CD4-positive, alpha-beta T cell treated with Interferon alpha-2 for 1 hour (primary cell): Measurements from ENCODE around the gene TMEM174.
A peak's percentile ranks its signal among the peaks of the same experiment; 100 is the strongest.

ENCODE experiments used
- DNase-seq, 2 donors: peaks; one replicate each; pipeline ENCODE4 v3.0.0-alpha.2; 2020 to 2022

TMEM174 gene

DNA sequence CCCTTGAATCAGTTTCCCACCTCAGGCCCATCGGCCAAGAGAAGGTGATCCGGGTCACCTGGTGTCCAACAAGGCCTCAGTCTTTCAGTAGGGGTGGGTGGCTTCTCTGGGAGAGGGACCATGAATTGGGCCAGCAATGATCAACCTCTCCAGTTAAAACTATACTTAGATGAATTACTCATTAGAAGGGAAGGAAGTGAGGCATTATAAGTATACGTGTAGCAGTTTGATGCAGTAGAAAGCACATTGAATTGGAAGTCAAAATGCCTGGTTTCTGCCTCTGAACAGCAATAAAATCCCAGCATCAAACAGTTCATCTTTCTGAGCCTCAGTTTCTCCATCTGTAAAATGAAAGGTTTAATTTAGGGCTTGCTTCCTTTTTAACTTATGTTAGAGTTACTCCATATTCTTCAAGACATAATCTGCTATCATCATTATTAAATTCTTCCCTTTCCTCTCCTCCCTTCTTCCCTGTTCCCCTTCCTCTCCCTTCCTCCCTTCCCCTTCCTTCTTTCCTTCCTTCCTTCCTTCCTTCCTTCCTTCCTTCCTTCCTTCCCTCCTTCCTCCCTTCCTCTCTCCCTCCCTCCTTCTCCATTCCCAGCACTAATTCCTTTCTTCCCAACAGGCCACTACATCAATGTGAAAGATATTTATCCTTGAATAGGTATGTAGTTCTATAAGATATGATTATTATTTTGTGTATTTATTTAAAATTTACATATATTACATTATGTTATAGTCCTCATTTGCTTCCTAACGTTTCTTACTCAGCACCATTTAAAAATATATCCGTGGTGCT is 18.6 kb upstream of the TMEM174 start:
- DNase-seq, result no peak

DNA sequence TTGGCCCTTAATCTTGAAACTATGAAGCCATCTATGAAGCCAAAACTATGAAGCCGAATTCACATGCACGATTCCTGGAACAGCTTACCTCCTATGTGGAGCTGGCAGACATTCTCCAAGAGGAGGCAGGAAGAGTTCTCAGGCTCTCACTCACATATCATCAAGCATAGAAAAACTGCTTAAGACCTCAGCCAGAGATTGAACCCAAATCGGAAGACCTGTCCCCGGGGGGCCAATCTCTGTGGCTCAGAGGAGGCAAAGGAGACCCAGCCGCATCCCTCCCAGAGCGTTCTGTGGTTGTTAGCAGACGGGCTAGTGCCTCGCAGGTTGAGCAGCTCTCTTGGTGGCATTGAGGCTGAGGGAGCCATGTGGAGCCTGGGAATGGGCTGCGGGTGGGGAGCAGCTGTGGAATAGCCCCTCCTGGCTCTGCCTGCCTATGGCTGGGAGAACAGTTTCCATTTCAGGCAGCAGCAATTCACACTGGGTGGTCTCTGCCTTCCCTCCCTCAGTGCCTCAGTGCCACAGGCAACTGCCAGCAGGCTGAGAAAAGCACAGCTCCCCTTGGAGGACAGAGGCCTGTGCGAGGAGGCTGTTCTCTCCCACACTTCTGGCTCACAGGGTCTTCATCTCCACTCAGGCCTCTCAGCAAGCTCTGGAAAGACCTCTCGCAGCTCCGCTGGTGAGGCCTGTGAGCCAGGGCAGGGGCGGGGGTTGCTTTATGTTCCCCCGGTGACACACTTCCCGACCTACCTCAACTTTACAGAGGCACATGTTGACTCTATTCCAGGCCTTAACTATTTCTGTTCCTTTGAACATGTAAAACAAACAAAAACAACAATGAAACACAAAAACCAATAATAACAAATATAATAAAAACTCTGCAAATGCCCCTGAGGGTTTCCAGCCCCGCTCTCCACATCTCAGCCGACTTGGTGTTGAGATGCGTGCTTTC is 17.4 kb upstream of the TMEM174 start:
- DNase-seq, result no peak

DNA sequence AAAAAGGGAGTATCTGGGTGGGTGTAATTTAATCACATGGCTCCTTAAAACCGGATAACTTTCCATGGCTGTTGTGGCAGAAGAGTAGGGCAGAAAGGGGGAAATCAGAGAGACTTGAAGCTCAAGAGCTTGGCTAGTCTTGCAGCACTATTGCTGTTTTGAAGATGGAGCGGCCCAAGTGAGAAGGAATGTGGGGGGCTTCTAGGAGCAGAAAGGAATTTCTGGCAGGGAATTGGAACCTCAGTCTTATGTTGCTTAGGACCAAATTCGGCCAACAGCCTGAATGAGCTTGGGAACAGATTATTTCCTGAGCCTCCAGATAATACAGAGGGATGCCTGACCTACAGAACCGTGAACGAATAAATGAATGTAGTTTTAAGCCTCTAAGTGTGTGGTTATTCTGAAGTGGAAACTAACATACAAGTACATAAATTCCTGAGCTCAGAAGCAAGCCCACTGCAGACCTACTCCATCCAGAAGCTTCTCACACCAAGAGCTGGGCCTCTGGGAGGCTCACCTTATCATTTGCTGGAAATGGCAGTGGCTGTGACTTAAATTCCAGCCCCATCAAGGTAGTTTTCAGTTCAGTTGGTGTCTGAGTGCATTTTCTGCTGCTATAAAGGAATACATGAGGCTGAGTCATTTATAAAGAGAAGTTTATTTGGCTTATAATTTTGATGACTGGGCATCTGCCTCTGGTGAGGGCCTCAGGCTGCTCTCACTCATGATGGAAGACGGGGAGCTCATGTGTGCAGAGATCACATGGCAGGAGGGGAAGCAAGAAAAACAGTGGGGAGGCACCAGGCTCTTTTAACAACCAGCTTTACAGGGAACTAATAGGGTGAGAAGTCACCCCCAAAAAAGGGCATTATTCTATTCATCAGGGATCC is 15.3 kb upstream of the TMEM174 start:
- no peak for DNase-seq

- DNase-seq, result no peak
These were observed 14.7 kb upstream of the TMEM174 start for GRCh38 chr5:73158313-73158712.

- DNase-seq, result peak in 1 of 2 donors; percentile 47
These were observed 12.7 kb upstream of the TMEM174 start for GRCh38 chr5:73160239-73160671.

DNA sequence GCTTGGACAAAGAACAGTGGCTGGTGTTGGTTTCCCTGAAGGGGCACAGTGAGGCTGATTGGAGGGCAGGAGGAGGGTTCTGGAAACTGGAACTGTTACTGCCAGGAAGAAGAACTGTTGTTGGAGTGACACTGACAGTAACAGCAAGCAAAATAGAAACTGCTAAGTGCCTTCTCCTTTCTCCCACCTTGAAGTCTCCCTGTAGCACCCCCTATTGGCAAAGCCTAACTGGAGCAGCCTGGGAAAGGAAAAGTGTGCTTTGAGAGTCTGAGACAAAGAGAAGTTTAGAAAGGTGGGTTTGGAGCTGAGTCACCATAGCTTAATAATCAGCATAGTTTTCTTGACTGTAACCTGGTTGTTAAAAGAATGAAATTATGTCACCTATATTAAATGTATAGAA is 2.5 kb upstream of the TMEM174 start:
- peak in 1 of 2 donors; percentile 26 for DNase-seq

DNA sequence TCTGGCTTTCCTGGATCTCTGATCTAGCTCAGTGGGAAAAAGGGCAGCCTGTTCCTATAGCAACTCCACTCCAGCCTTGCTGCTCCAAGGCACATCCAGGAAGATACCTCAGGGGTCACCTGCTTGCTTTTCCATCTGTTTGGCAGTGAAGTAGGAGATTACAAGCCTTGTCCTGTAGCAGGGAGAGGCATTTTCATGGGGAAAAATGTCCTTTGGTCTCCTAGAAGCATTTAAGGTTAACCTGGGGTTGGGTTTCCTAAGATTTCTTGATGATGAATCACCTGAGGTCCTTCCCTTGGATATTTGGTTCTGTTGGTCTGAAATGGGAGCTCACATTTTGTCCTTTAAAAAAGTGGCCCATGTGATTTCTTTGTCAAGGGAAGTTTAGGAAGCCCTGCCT is 1.5 kb upstream of the TMEM174 start:
- no peak for DNase-seq

DNA sequence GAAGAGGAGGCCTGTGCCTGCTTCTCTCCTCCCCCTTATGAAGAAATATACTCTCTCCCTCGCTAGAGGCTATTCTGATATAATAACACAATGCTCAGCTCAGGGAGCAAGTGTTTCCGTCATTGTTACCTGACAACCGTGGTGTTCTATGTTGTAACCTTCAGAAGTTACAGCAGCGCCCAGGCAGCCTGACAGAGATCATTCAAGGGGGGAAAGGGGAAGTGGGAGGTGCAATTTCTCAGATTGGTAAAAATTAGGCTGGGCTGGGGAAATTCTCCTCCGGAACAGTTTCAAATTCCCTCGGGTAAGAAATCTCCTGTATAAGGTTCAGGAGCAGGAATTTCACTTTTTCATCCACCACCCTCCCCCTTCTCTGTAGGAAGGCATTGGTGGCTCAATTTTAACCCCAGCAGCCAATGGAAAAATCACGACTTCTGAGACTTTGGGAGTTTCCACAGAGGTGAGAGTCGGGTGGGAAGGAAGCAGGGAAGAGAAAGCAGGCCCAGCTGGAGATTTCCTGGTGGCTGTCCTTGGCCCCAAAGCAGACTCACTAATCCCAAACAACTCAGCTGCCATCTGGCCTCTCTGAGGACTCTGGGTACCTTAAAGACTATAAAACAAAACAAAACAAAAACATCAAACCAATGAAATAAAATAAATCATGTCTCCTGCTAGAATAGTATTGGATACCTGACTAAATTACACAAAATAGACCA is 1.3 kb downstream of the TMEM174 start:
- no peak for DNase-seq

DNA sequence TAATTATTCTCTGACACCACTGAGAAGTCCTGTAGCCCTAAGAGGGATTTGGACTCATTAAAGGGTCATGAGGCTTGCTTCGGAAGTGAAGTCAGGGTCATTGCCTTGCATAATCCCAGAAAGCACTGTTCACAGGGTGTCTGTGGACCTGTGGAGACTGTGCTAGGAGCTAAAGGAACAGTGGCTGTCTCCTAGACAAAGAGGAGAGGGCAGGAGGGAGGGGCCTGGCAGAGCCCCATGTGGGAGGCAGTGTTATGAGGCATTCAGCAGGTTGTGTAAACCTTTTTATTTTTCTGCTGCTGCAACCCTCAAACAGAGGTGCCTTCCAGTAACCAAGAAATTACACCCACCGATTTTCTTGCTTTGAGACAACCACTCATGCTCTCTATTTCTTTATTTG is 3.3 kb downstream of the TMEM174 start:
- DNase-seq, result no peak

DNA sequence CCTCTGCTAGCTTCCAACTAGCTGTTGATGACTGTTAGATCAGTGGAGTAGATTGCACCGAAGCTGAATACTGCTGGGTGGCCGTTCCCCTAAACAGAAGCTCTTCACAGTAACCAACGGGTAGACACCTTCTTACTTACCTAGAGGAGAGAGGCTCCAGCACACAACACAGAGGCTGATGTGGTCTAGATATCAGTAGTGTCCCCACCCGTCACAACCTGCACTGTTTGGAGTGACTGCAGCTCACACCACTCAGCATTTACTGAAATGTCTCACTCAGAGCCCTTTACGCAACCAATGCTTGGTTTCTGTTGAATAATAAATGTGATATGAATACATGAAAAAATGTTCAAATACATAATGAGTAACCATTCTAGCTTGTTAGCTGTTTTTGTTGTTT is 5.3 kb downstream of the TMEM174 start:
- DNase-seq, result no peak

DNA sequence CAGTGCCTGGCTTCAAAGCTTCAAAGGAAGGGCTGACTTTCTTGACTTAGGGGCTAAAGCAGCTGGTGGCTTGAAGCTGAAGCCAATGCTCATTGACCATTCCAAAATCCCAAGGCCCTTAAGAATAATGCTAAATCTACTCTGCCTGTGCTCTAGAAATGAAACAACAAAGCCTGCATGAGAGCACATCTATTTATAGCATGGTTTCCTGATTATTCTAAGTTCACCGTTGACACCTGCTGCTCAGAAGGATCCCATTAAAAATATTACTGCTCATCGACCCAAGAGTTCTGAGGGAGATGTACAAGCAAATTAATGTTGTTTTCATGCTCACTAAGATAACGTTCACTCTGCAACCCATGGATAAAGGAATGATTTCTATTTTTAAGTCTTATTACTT is 6.7 kb downstream of the TMEM174 start:
- DNase-seq, result no peak

- DNase-seq, result no peak
These were observed 7.6 kb downstream of the TMEM174 start for GRCh38 chr5:73180566-73180965.

DNA sequence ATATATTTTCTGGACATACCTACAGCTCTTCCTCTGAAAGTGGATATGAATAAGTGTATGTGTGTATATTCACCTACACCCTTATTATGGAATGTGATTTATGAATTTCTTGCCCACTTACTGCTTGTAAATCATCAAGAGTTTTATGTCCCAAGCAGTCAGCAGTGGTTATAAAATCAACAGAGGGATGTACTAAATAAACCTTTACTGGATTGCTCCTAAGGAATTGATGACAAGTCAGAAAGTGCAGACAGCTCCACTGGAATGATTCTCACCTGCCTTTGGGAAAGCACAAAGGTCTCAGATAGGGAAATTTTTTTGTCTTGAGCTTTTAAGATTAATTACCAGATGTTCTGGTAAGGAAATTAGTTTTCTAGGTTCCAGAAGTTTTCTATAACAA is 9.3 kb downstream of the TMEM174 start:
- no peak for DNase-seq

DNA sequence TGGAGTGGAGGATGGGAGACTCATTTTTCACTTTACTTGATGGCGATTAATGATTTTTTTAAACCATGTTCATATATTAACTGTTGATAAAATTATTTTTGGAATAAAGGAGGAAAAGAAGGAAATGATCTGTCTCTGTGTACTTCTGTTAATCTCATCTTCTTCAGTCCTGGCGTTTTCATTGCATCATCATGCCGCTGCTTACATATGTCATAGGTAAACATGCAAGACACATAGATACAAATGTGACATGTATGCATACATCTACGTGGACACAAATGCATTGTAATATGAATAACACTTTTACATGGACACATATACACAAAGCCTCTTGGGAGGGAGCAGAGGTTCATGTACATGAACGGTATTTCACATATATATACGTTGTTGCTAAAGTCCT is 10.0 kb downstream of the TMEM174 start:
- no peak for DNase-seq

- DNase-seq, result no peak
These were observed 10.5 kb downstream of the TMEM174 start for GRCh38 chr5:73183481-73183891.

- no peak for DNase-seq
These were observed 14.0 kb downstream of the TMEM174 start for GRCh38 chr5:73186976-73187375.

GRCh38 chr5:73188764-73189531 is 16.0 kb downstream of the TMEM174 start:
- no peak for DNase-seq

DNA sequence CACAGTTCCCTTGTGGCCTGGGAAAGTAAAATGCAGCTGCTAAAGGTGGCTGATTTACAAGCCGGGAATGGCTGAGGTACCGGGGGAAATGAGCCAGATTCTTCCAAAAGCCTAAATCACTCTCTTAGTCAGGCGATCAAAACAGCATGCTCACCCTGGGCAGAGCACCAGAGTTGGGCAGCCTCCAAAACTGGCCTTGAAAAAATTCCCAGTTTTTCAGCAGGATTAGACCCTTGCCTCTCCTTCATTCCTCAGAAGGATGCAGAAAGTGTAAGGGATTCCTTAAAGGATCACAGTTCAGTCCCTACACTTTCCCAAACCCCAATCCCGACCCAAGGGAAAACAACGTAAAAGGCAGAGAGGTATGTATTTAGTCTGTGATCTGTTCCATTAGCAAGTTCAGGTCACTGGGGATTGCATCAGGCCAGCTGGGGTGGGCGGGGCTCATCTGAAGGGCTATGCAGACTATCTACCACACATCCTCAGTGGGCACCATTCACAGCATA is 16.9 kb downstream of the TMEM174 start:
- no peak for DNase-seq

- no peak for DNase-seq
These were observed 19.4 kb downstream of the TMEM174 start for GRCh38 chr5:73192370-73192769.

GRCh38 chr5:73193592-73193991 is 20.6 kb downstream of the TMEM174 start:
- DNase-seq, result no peak

- DNase-seq, result no peak
These were observed 23.2 kb downstream of the TMEM174 start for GRCh38 chr5:73196201-73196600.
